HepG2 (cell line): Measurements from ENCODE around the gene MMP24OS. TPM values are rescaled to one million over a fixed set of nuclear protein-coding genes. Genes with fewer than 3 reads are reported as not detected.

Experiments used
- ARID2 ChIP-seq: sonication (generic); formaldehyde crosslinking; IDR thresholded peaks from 2 replicates; pipeline ENCODE4 v1.8.1; 2022; ENCODE audit warnings: mild to moderate bottlenecking, missing genetic modification reagents, borderline replicate concordance
- CHD4 ChIP-seq: fragments of 200-600 bp; sonication (generic); IDR thresholded peaks from 2 replicates; pipeline ENCODE4 v1.7.0; 2017; ENCODE audit warnings: mild to moderate bottlenecking, low read length, borderline replicate concordance
- MEIS2 ChIP-seq: sonication (generic); formaldehyde crosslinking; IDR thresholded peaks from 2 replicates; pipeline ENCODE4 v1.9.0; 2021; ENCODE audit warnings: mild to moderate bottlenecking, missing genetic modification reagents
- NFKBIZ ChIP-seq: IDR thresholded peaks from 2 replicates; pipeline ENCODE4 v1.6.1; 2018; ENCODE audit warnings: missing genetic modification reagents, missing compliant biosample characterization
- POGK ChIP-seq: sonication (generic); formaldehyde crosslinking; conservative IDR thresholded peaks from 2 replicates; pipeline ENCODE4 v1.8.0; 2022; ENCODE audit warnings: mild to moderate bottlenecking, moderate library complexity, missing genetic modification reagents
- RFXANK ChIP-seq: IDR thresholded peaks from 2 replicates; pipeline ENCODE4 v1.6.1; 2016
- TCF7 ChIP-seq: sonication (generic); IDR thresholded peaks from 2 replicates; pipeline ENCODE4 v1.6.1; 2016; ENCODE audit warnings: antibody characterized with exemption, low read depth
- UBTF ChIP-seq: sonication (generic); formaldehyde crosslinking; IDR thresholded peaks from 2 replicates; pipeline ENCODE4 v1.4.0; 2020; ENCODE audit warnings: mild to moderate bottlenecking, missing genetic modification reagents
- ZBTB7B ChIP-seq: sonication (generic); formaldehyde crosslinking; IDR thresholded peaks from 2 replicates; pipeline ENCODE4 v1.4.0; 2020; ENCODE audit warnings: missing genetic modification reagents
- ZNF160 ChIP-seq: sonication (generic); formaldehyde crosslinking; IDR thresholded peaks from 2 replicates; pipeline ENCODE4 v1.8.0; 2022; ENCODE audit warnings: mild to moderate bottlenecking, inconsistent platforms, missing genetic modification reagents
- ZNF326 ChIP-seq: sonication (generic); formaldehyde crosslinking; IDR thresholded peaks from 2 replicates; pipeline ENCODE4 v1.4.0; 2020; ENCODE audit warnings: missing genetic modification reagents, borderline replicate concordance
- ZNF343 ChIP-seq: sonication (generic); formaldehyde crosslinking; IDR thresholded peaks from 2 replicates; pipeline ENCODE4 v1.4.0; 2020; ENCODE audit warnings: mild to moderate bottlenecking, missing genetic modification reagents
- ZNF773 ChIP-seq: sonication (generic); formaldehyde crosslinking; IDR thresholded peaks from 2 replicates; pipeline ENCODE4 v1.4.0; 2020; ENCODE audit warnings: missing genetic modification reagents, borderline replicate concordance
- polyA plus RNA-seq, 8 experiments: library from polyadenylated mRNA; depleted of rRNA in 3 of 8; stranded (reverse) in 7 of 8; unstranded in 1 of 8; fragments of >200 nt; fragmentation: Illumina TruSeq in 4 of 8; extraction: Trizol in 4 of 8; gene quantifications; 2 replicates each; pipeline versions ENCODE4 v1.2.1 to v1.2.3, GENCODE V29; 2011 to 2016; ENCODE audit warnings: low read depth in 4 of 8, missing spikeins in 1 of 8, mixed read lengths in 1 of 8; ENCODE audit not compliant: insufficient read depth in 1 of 8
- total RNA-seq, 5 experiments: library from RNA; depleted of rRNA; stranded (reverse); fragments of >200 nt; fragmentation: Illumina TruSeq; extraction: Trizol; gene quantifications; 2 replicates each; pipeline ENCODE4 v1.2.3, GENCODE V29; 2016; ENCODE audit warnings: low read depth in 1 of 5
- TF ChIP-seq, protein P1 (sequence below): IDR thresholded peaks from 2 replicates; pipeline ENCODE4 v1.6.1; 2018; ENCODE audit warnings: missing genetic modification reagents, mild to moderate bottlenecking, missing compliant biosample characterization
- TF ChIP-seq, protein P2 (sequence below): sonication (generic); formaldehyde crosslinking; IDR thresholded peaks from 2 replicates; pipeline ENCODE4 v1.8.0; 2022; ENCODE audit warnings: missing genetic modification reagents, low read depth, mild to moderate bottlenecking, borderline replicate concordance
- TF ChIP-seq, protein P3 (sequence below): sonication (generic); formaldehyde crosslinking; IDR thresholded peaks from 2 replicates; pipeline ENCODE4 v1.5.1; 2020; ENCODE audit warnings: mild to moderate bottlenecking, missing genetic modification reagents

The MMP24OS gene
- total and polyA plus RNA-seq, 2 of the 13 experiments (the other 11 are each of a cell fraction or from before 2014, with no cell fraction given) = 6.0 to 8.5 TPM

- peak; percentile 36; the same call in 1 of the 2 replicates for TF ChIP-seq UBTF
- TF ChIP-seq TCF7 = no peak
- TF ChIP-seq, protein P1, sequence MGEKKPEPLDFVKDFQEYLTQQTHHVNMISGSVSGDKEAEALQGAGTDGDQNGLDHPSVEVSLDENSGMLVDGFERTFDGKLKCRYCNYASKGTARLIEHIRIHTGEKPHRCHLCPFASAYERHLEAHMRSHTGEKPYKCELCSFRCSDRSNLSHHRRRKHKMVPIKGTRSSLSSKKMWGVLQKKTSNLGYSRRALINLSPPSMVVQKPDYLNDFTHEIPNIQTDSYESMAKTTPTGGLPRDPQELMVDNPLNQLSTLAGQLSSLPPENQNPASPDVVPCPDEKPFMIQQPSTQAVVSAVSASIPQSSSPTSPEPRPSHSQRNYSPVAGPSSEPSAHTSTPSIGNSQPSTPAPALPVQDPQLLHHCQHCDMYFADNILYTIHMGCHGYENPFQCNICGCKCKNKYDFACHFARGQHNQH (CRISPR knock-in tag) = 0 out of 2 replicates have a peak, but pooled peaks have one; percentile 67
- TF ChIP-seq, protein P2, sequence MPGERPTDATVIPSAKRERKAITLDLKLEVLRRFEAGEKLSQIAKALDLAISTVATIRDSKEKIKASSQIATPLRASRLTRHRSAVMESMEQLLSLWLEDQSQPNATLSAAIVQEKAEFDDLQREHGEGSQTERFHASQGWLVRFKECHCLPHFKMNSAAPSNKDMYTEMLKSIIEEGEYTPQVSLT (CRISPR knock-in tag) = no peak
- TF ChIP-seq POGK (CRISPR knock-in tag) = no peak
- no peak for TF ChIP-seq ZNF160 (CRISPR knock-in tag)
- TF ChIP-seq CHD4 = 0 out of 2 replicates have a peak, but pooled peaks have one; percentile 27
- no peak for TF ChIP-seq ZNF773 (CRISPR knock-in tag)
- no peak for TF ChIP-seq ZNF326 (CRISPR knock-in tag)
- TF ChIP-seq NFKBIZ (CRISPR knock-in tag) = peak; percentile 14; the same call in 1 of the 2 replicates
- TF ChIP-seq RFXANK (CRISPR knock-in tag) = 0 out of 2 replicates have a peak, but pooled peaks have one; percentile 59
- no peak for TF ChIP-seq ZNF343
- TF ChIP-seq, protein P3, sequence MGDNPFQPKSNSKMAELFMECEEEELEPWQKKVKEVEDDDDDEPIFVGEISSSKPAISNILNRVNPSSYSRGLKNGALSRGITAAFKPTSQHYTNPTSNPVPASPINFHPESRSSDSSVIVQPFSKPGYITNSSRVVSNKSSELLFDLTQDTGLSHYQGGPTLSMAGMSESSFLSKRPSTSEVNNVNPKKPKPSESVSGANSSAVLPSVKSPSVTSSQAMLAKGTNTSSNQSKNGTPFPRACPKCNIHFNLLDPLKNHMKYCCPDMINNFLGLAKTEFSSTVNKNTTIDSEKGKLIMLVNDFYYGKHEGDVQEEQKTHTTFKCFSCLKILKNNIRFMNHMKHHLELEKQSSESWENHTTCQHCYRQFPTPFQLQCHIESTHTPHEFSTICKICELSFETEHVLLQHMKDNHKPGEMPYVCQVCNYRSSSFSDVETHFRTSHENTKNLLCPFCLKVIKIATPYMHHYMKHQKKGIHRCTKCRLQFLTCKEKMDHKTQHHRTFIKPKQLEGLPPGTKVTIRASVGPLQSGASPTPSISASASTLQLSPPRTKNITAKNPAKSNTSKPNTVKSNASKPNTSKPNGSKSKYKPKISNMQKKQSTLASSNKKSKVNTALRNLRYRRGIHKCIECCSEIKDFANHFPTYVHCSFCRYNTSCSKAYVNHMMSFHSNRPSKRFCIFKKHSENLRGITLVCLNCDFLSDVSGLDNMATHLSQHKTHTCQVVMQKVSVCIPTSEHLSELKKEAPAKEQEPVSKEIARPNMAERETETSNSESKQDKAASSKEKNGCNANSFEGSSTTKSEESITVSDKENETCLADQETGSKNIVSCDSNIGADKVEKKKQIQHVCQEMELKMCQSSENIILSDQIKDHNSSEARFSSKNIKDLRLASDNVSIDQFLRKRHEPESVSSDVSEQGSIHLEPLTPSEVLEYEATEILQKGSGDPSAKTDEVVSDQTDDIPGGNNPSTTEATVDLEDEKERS = no peak; the same call in 1 of the 2 replicates
- peak; percentile 83 for TF ChIP-seq ZBTB7B
- peak; percentile 59; the same call in 1 of the 2 replicates for TF ChIP-seq MEIS2 (CRISPR knock-in tag)
- TF ChIP-seq ARID2 (CRISPR knock-in tag) = 0 out of 2 replicates have a peak, but pooled peaks have one; percentile 50
Measured at GRCh38 chr20:35286077-35286898, 8.4 kb upstream of the MMP24OS start (continued).
